Vagina (tissue), 2 donors: ENCODE results near the gene TMC3. TPM values are rescaled to one million over a fixed set of nuclear protein-coding genes. Genes with fewer than 3 reads are reported as not detected.

Experiments used
- DNase-seq, 2 donors: peaks; one replicate each; pipeline ENCODE4 v3.0.0-alpha.2; 2017; ENCODE audit errors: extremely low spot score in 2 of 2
- H3K27ac ChIP-seq: fragments of 200-600 bp; sonication (generic); one replicate; pipeline ENCODE4 v1.5.1; 2019
- H3K27me3 ChIP-seq: fragments of 200-600 bp; sonication (generic); one replicate; pipeline ENCODE4 v1.5.1; 2019
- H3K36me3 ChIP-seq, 2 donors: fragments of 200-600 bp; sonication (generic); one replicate each; pipeline ENCODE4 v1.5.1; 2017 to 2019
- H3K4me1 ChIP-seq: fragments of 200-600 bp; sonication (generic); one replicate; pipeline ENCODE4 v1.5.1; 2019
- H3K4me3 ChIP-seq, 2 donors: fragments of 200-600 bp; sonication (generic); 1 replicate in 1 of 2; 2 replicates in 1 of 2; pipeline ENCODE4 v1.5.1; 2016 to 2019
- H3K9me3 ChIP-seq: fragments of 200-600 bp; sonication (generic); one replicate; pipeline ENCODE4 v1.5.1; 2019
- POLR2A ChIP-seq, 2 donors: fragments of 450-650 bp; IDR thresholded peaks; one replicate each; pipeline ENCODE4 v1.6.1; 2017; ENCODE audit warnings: antibody characterized with exemption in 2 of 2, mild to moderate bottlenecking in 2 of 2, moderate library complexity in 2 of 2
- POLR2AphosphoS5 ChIP-seq, 2 donors: sonication (generic); formaldehyde crosslinking; IDR thresholded peaks; one replicate each; pipeline ENCODE4 v1.9.0; 2017; ENCODE audit warnings: antibody characterized with exemption in 2 of 2, mild to moderate bottlenecking in 2 of 2, low read depth in 1 of 2; ENCODE audit not compliant: insufficient read depth in 1 of 2
- intact Hi-C: fragments of 100-400 bp; cut with DNase I; formaldehyde crosslinking; loops from one replicate; pipeline ENCODE4 v1.15.1; 2023
- total RNA-seq: library from RNA; depleted of rRNA; stranded (reverse); fragments of >200 nt; gene quantifications from one replicate; pipeline ENCODE4 v1.2.3, GENCODE V29; 2016
- TF ChIP-seq, protein P1 (sequence below), 3 experiments: fragments of 450-650 bp in 2 of 3; fragments of 200-600 bp in 1 of 3; sonication (generic) in 1 of 3; IDR thresholded peaks; one replicate each; pipeline ENCODE4 v1.5.1; 2017 to 2019; ENCODE audit warnings: antibody characterized with exemption in 3 of 3, mild to moderate bottlenecking in 2 of 3, moderate library complexity in 2 of 3

Gene TMC3
- total RNA-seq, 1 donor from 2014 or later, result 2.7 TPM

DNA sequence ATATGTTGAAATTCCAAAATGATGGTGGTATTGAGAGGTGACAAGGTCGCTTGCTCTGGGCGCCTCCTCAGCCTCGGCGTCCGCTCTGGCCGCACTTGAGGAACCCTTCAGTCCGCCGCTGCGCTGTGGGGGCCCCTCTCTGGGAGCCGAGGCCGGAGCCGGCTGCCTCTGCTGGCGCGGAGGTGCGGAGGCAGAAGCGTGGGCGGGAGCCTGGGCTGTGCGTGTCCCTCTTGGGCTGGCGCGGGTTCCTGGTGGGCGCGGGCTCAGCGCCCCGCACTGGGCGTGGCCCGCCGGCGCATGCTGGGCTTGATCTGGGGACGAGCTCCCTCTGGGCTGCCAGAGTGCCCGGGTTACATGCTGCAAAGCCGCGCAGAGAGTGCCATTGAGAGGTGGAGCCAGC is 39.8 kb upstream of the TMC3 start:
- Histone ChIP-seq H3K4me3 (no peak overlapping the region), H3K9me3 (no peaks in the 10 kb centered on the region), H3K27me3 (no peaks in the 10 kb centered on the region), H3K27ac (no peak overlapping the region), H3K4me1 (peaks cover 13% of the 10 kb centered on the region), H3K36me3 (no peaks in the 10 kb centered on the region)
- TF ChIP-seq POLR2A (IDR thresholded peaks at IDR 0.05), result no peak
- intact Hi-C loops, result no loop called here
- no peak for DNase-seq

DNA sequence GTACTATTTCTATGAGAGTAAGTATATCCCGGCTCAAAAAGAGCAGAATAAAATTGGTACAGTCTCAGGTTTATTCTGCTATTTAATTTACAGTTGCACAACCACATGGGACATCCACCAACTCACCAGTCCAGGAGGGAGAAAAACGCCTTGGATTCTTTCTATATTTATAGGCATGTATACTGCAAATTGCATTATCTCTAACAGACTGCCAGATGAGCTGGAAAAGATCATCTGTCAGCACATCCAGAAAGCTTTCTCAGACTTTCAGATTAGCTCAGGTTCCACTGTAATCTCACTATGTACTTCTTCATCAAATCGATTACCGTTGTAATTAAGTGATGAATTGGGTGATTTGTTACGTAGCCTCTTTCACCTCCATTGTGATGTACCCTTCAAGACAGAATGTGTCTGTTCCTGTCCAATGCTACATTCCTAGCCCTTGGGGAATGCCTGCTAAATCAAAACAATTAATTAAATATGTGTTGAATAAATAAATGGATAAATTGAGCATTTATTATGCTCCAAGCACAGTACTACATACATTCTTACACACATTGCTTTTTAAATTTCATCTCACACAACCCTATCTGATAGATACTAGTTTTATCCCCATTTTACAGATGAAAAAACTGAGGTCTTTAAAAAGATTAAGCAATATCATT is 38.1 kb upstream of the TMC3 start:
- no peak overlapping the region for H3K27ac ChIP-seq
- no peak overlapping the region for H3K4me3 ChIP-seq
- no peaks in the 10 kb centered on the region for H3K36me3 ChIP-seq
- intact Hi-C loops, result no loop called here
- no peaks in the 10 kb centered on the region for H3K9me3 ChIP-seq
- DNase-seq, result no peak
- no peak for TF ChIP-seq POLR2AphosphoS5 (IDR thresholded peaks at IDR 0.05; ENCODE audit: insufficient read depth in 1 of 2, low read depth in 1 of 2)
- TF ChIP-seq POLR2A (IDR thresholded peaks at IDR 0.05), result no peak
- TF ChIP-seq, protein P1, sequence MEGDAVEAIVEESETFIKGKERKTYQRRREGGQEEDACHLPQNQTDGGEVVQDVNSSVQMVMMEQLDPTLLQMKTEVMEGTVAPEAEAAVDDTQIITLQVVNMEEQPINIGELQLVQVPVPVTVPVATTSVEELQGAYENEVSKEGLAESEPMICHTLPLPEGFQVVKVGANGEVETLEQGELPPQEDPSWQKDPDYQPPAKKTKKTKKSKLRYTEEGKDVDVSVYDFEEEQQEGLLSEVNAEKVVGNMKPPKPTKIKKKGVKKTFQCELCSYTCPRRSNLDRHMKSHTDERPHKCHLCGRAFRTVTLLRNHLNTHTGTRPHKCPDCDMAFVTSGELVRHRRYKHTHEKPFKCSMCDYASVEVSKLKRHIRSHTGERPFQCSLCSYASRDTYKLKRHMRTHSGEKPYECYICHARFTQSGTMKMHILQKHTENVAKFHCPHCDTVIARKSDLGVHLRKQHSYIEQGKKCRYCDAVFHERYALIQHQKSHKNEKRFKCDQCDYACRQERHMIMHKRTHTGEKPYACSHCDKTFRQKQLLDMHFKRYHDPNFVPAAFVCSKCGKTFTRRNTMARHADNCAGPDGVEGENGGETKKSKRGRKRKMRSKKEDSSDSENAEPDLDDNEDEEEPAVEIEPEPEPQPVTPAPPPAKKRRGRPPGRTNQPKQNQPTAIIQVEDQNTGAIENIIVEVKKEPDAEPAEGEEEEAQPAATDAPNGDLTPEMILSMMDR (IDR thresholded peaks at IDR 0.05), result no peak
- H3K27me3 ChIP-seq, result no peaks in the 10 kb centered on the region
- peaks cover 13% of the 10 kb centered on the region for H3K4me1 ChIP-seq

DNA sequence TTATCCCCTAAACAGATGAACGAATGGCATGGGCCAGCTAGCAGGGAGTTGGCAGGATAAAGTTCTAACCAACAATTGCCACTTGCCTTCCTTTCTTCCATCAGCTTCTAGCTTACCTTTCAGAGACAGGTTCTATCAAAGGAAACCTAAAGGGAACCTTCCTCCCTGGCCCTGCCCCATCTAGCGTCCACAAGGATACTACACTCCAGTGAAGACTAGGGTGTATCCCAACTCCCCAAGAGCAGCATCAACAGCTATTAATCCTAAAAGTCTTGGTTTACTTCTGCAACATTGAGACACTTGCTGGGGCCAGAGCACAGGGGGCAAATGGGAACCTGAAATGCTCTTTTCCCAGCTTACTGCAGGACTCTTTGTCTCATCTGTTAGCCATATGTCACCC is 37.0 kb upstream of the TMC3 start:
- Histone ChIP-seq H3K4me3 (no peak overlapping the region), H3K9me3 (no peaks in the 10 kb centered on the region), H3K36me3 (no peaks in the 10 kb centered on the region), H3K27me3 (no peaks in the 10 kb centered on the region), H3K4me1 (peaks cover 13% of the 10 kb centered on the region), H3K27ac (peak overlapping the region; percentile 24)
- intact Hi-C loops, result no loop called here
- TF ChIP-seq POLR2A (IDR thresholded peaks at IDR 0.05) (no peak), POLR2AphosphoS5 (IDR thresholded peaks at IDR 0.05; ENCODE audit: insufficient read depth in 1 of 2, low read depth in 1 of 2) (no peak)
- TF ChIP-seq, protein P1 (IDR thresholded peaks at IDR 0.05), result no peak
- DNase-seq, result no peak

DNA sequence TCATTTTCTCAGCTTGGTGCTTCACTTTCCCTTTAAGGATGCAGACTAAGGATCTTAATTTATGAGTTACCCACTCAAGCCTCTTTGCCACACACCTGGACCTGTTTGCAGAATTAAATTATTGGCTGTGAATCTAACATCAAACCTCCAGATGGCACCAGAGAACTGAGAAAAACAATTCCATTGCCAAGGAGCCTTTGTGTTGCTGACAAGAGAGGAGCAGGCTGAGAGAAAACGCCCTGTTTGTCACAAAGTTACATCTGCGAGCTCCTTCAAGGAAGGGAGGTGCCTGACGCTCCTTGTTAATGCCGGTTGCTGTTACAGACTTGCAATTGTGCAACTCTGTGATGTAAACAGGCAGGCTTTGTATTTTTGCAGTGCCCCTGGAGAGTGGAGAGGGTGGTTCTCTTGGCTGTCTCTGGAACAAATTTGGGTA is 36.3 kb upstream of the TMC3 start:
- no peak overlapping the region for H3K4me3 ChIP-seq
- no peaks in the 10 kb centered on the region for H3K27me3 ChIP-seq
- intact Hi-C loops, result no loop called here
- TF ChIP-seq POLR2AphosphoS5 (IDR thresholded peaks at IDR 0.05; ENCODE audit: insufficient read depth in 1 of 2, low read depth in 1 of 2) (peak in 1 of 2 donors; percentile 91), POLR2A (IDR thresholded peaks at IDR 0.05) (no peak)
- TF ChIP-seq, protein P1 (IDR thresholded peaks at IDR 0.05), result peak; percentile 35 to 62 (median 40)
- no peaks in the 10 kb centered on the region for H3K9me3 ChIP-seq
- peak overlapping the region; percentile 24 for H3K27ac ChIP-seq
- H3K4me1 ChIP-seq, result peaks cover 13% of the 10 kb centered on the region
- H3K36me3 ChIP-seq, result no peaks in the 10 kb centered on the region
- DNase-seq, result peak in 1 of 2 donors; percentile 95

DNA sequence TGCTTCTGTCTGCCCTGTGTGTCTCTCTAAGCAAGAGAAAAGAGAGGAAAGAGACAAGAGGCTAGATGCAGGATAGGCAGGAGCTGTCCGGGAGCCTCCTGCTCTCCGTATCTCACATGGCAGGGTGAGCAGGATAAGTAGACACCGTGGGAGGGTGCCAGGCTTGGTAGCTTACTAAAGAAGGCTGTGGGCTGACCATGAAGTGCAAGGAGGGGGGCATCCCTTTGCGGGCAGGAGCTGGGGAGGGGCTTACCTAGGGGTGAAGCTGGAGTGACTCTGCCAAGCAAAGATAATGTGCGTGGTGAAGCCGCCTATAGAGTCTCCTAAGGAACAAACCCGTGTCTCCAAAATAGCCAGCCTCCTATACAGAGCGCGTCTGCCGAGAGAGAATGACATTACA is 33.7 kb upstream of the TMC3 start:
- intact Hi-C loops, result no loop called here
- TF ChIP-seq, protein P1 (IDR thresholded peaks at IDR 0.05), result no peak
- TF ChIP-seq POLR2AphosphoS5 (IDR thresholded peaks at IDR 0.05; ENCODE audit: insufficient read depth in 1 of 2, low read depth in 1 of 2), result no peak
- TF ChIP-seq POLR2A (IDR thresholded peaks at IDR 0.05), result no peak
- Histone ChIP-seq H3K36me3 (no peaks in the 10 kb centered on the region), H3K9me3 (no peaks in the 10 kb centered on the region), H3K27me3 (no peaks in the 10 kb centered on the region), H3K27ac (no peak overlapping the region), H3K4me3 (no peak overlapping the region), H3K4me1 (peaks cover 13% of the 10 kb centered on the region)
- no peak for DNase-seq
